ENCODE results near the gene PSMD9. TPM values are rescaled to one million over a fixed set of nuclear protein-coding genes. Genes with fewer than 3 reads are reported as not detected.
"Not testable (repeated sequence)": the region's sequence is repeated elsewhere in the genome, so short reads cannot be mapped to it uniquely, and the experiment has no call there.

PSMD9 gene
- polyA plus RNA-seq, 1 donor (not counting 4 experiments of a cell fraction or from before 2014, with no cell fraction given): 84.8 TPM

DNA sequence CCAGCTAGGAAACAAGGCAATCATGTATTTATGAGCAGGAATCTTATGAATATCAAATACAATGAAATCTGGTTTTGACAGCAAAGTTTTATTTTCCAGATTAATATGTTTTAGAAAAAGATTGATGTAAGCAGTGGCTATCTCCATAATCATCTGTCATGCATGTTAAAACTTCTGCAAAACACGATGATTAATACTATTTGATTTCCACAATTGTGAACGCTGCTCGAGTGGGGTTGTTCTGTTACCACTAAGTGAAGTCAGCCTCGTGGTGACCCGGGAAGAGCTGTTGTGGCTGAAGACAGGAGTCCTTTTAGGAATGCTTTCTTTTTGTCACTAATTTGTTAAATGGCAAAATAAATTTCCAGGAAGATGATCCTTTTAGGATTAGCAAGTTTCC lies 39.2 kb downstream of the PSMD9 start:
- H4K20me1 ChIP-seq (ENCODE audit: control insufficient read depth, extremely low read depth, insufficient read depth, low read length): no peaks in the 10 kb centered on the region
- peaks cover 1 to 10% of the 10 kb centered on the region in 2 experiments for H3K36me3 ChIP-seq (ENCODE audit: control insufficient read depth in 2 of 2, extremely low read depth in 1 of 2, insufficient read depth in 2 of 2, low read length in 2 of 2)
- FAIRE-seq (no peak), DNase-seq (ENCODE audit: low read depth, low spot score) (no peak)
- peak overlapping the region; percentile 56 for H2AFZ ChIP-seq (ENCODE audit: control insufficient read depth, low read length)
- H3K9ac ChIP-seq (ENCODE audit: control insufficient read depth, extremely low read depth, insufficient read depth, low read length): peak overlapping the region; percentile 8
- peak overlapping the region; percentile 30 for H3K27ac ChIP-seq (ENCODE audit: control insufficient read depth, insufficient read depth, low read length)
- no peaks in the 10 kb centered on the region for H3K9me1 ChIP-seq (ENCODE audit: control insufficient read depth, extremely low read depth, insufficient read depth, low read length)
- no peak overlapping the region for H3K4me3 ChIP-seq (ENCODE audit: control insufficient read depth in 2 of 3, extremely low read depth in 1 of 3, insufficient read depth in 2 of 3, low read depth in 1 of 3, low read length in 3 of 3)
- peaks cover 22% of the 10 kb centered on the region for H3K4me1 ChIP-seq (ENCODE audit: control insufficient read depth, extremely low read depth, insufficient read depth, low read length)
- H3K27me3 ChIP-seq (ENCODE audit: control insufficient read depth, extremely low read depth, insufficient read depth, low read length): no peaks in the 10 kb centered on the region
- H3K79me2 ChIP-seq (ENCODE audit: control insufficient read depth, insufficient read depth, low read length): no peaks in the 10 kb centered on the region
- dilution Hi-C loops (cut with MboI; ENCODE audit: extremely low pct_ligation_motif_present, low sequenced_read_pairs): no loop called here
- peak overlapping the region; percentile 51 for H3K4me2 ChIP-seq (ENCODE audit: control insufficient read depth, extremely low read depth, insufficient read depth, low read depth, low read length)
- H3K9me3 ChIP-seq (ENCODE audit: control insufficient read depth, low read depth, low read length): no peaks in the 10 kb centered on the region
- TF ChIP-seq EZH2 (IDR thresholded peaks at IDR 0.05; ENCODE audit: low read length): no peak
- TF ChIP-seq, protein P1, sequence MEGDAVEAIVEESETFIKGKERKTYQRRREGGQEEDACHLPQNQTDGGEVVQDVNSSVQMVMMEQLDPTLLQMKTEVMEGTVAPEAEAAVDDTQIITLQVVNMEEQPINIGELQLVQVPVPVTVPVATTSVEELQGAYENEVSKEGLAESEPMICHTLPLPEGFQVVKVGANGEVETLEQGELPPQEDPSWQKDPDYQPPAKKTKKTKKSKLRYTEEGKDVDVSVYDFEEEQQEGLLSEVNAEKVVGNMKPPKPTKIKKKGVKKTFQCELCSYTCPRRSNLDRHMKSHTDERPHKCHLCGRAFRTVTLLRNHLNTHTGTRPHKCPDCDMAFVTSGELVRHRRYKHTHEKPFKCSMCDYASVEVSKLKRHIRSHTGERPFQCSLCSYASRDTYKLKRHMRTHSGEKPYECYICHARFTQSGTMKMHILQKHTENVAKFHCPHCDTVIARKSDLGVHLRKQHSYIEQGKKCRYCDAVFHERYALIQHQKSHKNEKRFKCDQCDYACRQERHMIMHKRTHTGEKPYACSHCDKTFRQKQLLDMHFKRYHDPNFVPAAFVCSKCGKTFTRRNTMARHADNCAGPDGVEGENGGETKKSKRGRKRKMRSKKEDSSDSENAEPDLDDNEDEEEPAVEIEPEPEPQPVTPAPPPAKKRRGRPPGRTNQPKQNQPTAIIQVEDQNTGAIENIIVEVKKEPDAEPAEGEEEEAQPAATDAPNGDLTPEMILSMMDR (optimal IDR thresholded peaks at IDR 0.05 in 1 of 3, IDR thresholded peaks at IDR 0.05 in 1 of 3, conservative IDR thresholded peaks at IDR 0.05 in 1 of 3; ENCODE audit: extremely low read depth in 1 of 3, insufficient read depth in 2 of 3, low read length in 3 of 3): no peak

- H3K9me3 ChIP-seq (ENCODE audit: control insufficient read depth, low read depth, low read length); H3K9ac ChIP-seq (ENCODE audit: control insufficient read depth, extremely low read depth, insufficient read depth, low read length); FAIRE-seq; H3K4me2 ChIP-seq (ENCODE audit: control insufficient read depth, extremely low read depth, insufficient read depth, low read depth, low read length); dilution Hi-C loops (cut with MboI; ENCODE audit: extremely low pct_ligation_motif_present, low sequenced_read_pairs); H4K20me1 ChIP-seq (ENCODE audit: control insufficient read depth, extremely low read depth, insufficient read depth, low read length); H3K4me3 ChIP-seq (ENCODE audit: control insufficient read depth in 2 of 3, extremely low read depth in 1 of 3, insufficient read depth in 2 of 3, low read depth in 1 of 3, low read length in 3 of 3); H3K79me2 ChIP-seq (ENCODE audit: control insufficient read depth, insufficient read depth, low read length); H3K27me3 ChIP-seq (ENCODE audit: control insufficient read depth, extremely low read depth, insufficient read depth, low read length); H2AFZ ChIP-seq (ENCODE audit: control insufficient read depth, low read length); H3K9me1 ChIP-seq (ENCODE audit: control insufficient read depth, extremely low read depth, insufficient read depth, low read length); H3K27ac ChIP-seq (ENCODE audit: control insufficient read depth, insufficient read depth, low read length); DNase-seq (ENCODE audit: low read depth, low spot score): not testable (repeated sequence)
- Histone ChIP-seq H3K4me1 (ENCODE audit: control insufficient read depth, extremely low read depth, insufficient read depth, low read length) (peaks cover 22% of the 10 kb centered on the region), H3K36me3 (ENCODE audit: control insufficient read depth in 2 of 2, extremely low read depth in 1 of 2, insufficient read depth in 2 of 2, low read length in 2 of 2) (peaks cover 5 to 12% of the 10 kb centered on the region in 2 experiments)
These were observed 41.0 kb downstream of the PSMD9 start for GRCh38 chr12:121929545-121929944.

DNA sequence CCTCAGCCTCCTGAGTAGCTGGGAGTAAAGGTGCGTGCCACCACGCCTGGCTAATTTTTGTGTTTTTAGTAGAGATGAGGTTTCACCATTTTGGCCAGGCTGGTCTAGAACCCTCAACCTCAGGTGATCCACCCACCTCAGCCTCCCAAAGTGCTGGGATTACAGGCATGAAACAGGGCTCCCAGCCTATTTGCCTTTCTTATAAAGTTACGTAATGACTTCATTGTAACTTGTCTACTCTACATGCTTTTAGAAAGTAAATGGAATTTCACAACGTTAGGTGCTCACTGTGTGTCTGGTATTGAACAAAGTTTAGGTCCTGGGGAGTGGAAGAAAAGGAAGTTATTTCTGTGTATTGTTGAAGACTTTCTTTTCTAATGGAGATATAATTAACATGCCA lies 42.3 kb downstream of the PSMD9 start:
- Histone ChIP-seq H3K4me1 (ENCODE audit: control insufficient read depth, extremely low read depth, insufficient read depth, low read length) (peaks cover 14% of the 10 kb centered on the region), H3K4me3 (ENCODE audit: control insufficient read depth in 2 of 3, extremely low read depth in 1 of 3, insufficient read depth in 2 of 3, low read depth in 1 of 3, low read length in 3 of 3) (no peak overlapping the region), H3K9me1 (ENCODE audit: control insufficient read depth, extremely low read depth, insufficient read depth, low read length) (no peaks in the 10 kb centered on the region), H3K9ac (ENCODE audit: control insufficient read depth, extremely low read depth, insufficient read depth, low read length) (no peak overlapping the region), H3K79me2 (ENCODE audit: control insufficient read depth, insufficient read depth, low read length) (no peaks in the 10 kb centered on the region), H3K27me3 (ENCODE audit: control insufficient read depth, extremely low read depth, insufficient read depth, low read length) (no peaks in the 10 kb centered on the region), H2AFZ (ENCODE audit: control insufficient read depth, low read length) (no peak overlapping the region), H4K20me1 (ENCODE audit: control insufficient read depth, extremely low read depth, insufficient read depth, low read length) (no peaks in the 10 kb centered on the region), H3K9me3 (ENCODE audit: control insufficient read depth, low read depth, low read length) (no peaks in the 10 kb centered on the region), H3K27ac (ENCODE audit: control insufficient read depth, insufficient read depth, low read length) (no peak overlapping the region), H3K36me3 (ENCODE audit: control insufficient read depth in 2 of 2, extremely low read depth in 1 of 2, insufficient read depth in 2 of 2, low read length in 2 of 2) (peaks cover 12% of the 10 kb centered on the region in 2 experiments), H3K4me2 (ENCODE audit: control insufficient read depth, extremely low read depth, insufficient read depth, low read depth, low read length) (no peak overlapping the region)
- FAIRE-seq (no peak), DNase-seq (ENCODE audit: low read depth, low spot score) (no peak)
- dilution Hi-C loops (cut with MboI; ENCODE audit: extremely low pct_ligation_motif_present, low sequenced_read_pairs): no loop called here
- TF ChIP-seq, protein P1 (optimal IDR thresholded peaks at IDR 0.05 in 1 of 3, IDR thresholded peaks at IDR 0.05 in 1 of 3, conservative IDR thresholded peaks at IDR 0.05 in 1 of 3; ENCODE audit: extremely low read depth in 1 of 3, insufficient read depth in 2 of 3, low read length in 3 of 3): no peak
- TF ChIP-seq EZH2 (IDR thresholded peaks at IDR 0.05; ENCODE audit: low read length): no peak
